Endothelial cell of umbilical vein (primary cell): Measurements from ENCODE around the gene MAP4K3. TPM values are rescaled to one million over a fixed set of nuclear protein-coding genes. Genes with fewer than 3 reads are reported as not detected.

Experiments used
- BruUV-seq: library from RNA; stranded (reverse); fragments of 400-500 nt; replicated peaks from 2 replicates; lab custom pipeline; 2021; lab: Mats Ljungman, UMichigan
- CTCF ChIA-PET: fragments of 300-600, 350-600 bp; sonication (Branson Sonifier 250); formaldehyde crosslinking; loops from one replicate; lab custom pipeline; 2021; ENCODE audit warnings: antibody characterized with exemption, inconsistent platforms; lab: Charles Lee
- POLR2A ChIA-PET: fragments of 300-600, 350-600 bp; sonication (Branson Sonifier 250); formaldehyde crosslinking; loops from one replicate; lab custom pipeline; 2021; ENCODE audit warnings: antibody characterized with exemption, inconsistent platforms; lab: Charles Lee
- DNase-seq: peaks from one replicate; pipeline ENCODE4 v3.0.0-alpha.2; 2011; ENCODE audit warnings: low read depth, low spot score
- FAIRE-seq: peaks from 2 replicates; lab custom pipeline; 2011; peaks lifted over from hg19 to GRCh38; lab: Jason Lieb, UNC
- H2AFZ ChIP-seq: 2 replicates; pipeline ENCODE4 v1.6.0; 2012; ENCODE audit warnings: low read depth, low read length, control low read depth, inconsistent platforms
- H3K27ac ChIP-seq: 2 replicates; pipeline ENCODE4 v1.5.1; 2011; ENCODE audit warnings: low read depth, mild to moderate bottlenecking, control low read depth, low read length, moderate library complexity; ENCODE audit not compliant: insufficient read depth
- H3K27me3 ChIP-seq, 2 experiments: 2 replicates each; pipeline versions ENCODE4 v1.6.0 to v1.6.1; 2011; ENCODE audit warnings: low read length in 2 of 2, mixed read lengths in 1 of 2; ENCODE audit not compliant: control insufficient read depth in 2 of 2, insufficient read depth in 2 of 2
- H3K36me3 ChIP-seq, 2 experiments: 2 replicates in 1 of 2; 3 replicates in 1 of 2; pipeline ENCODE4 v1.5.1; 2011; ENCODE audit warnings: low read length in 2 of 2, mild to moderate bottlenecking in 1 of 2, moderate library complexity in 1 of 2; ENCODE audit not compliant: control insufficient read depth in 2 of 2, insufficient read depth in 2 of 2; ENCODE audit errors: extremely low read depth in 1 of 2
- H3K4me1 ChIP-seq: 3 replicates; pipeline ENCODE4 v1.5.1; 2011; ENCODE audit warnings: mild to moderate bottlenecking, low read length; ENCODE audit not compliant: control insufficient read depth, insufficient read depth; ENCODE audit errors: extremely low read depth
- H3K4me2 ChIP-seq: 2 replicates; pipeline ENCODE4 v1.6.1; 2011; ENCODE audit warnings: low read length, control low read depth, mixed read lengths; ENCODE audit not compliant: insufficient read depth
- H3K4me3 ChIP-seq, 3 experiments: fragments of 200-600 bp in 1 of 3; sonication (generic), shearing (Covaris generic) in 1 of 3; replicated peaks in 1 of 3; 2 replicates each; pipeline ENCODE4 v1.5.1; 2011 to 2016; ENCODE audit warnings: control low read depth in 3 of 3, low read length in 3 of 3, mild to moderate bottlenecking in 2 of 3, inconsistent platforms in 1 of 3, low read depth in 1 of 3, moderate library complexity in 1 of 3; ENCODE audit not compliant: insufficient read depth in 1 of 3
- H3K79me2 ChIP-seq: 2 replicates; pipeline ENCODE4 v1.6.0; 2012; ENCODE audit warnings: low read length, inconsistent platforms; ENCODE audit not compliant: control insufficient read depth, insufficient read depth
- H3K9ac ChIP-seq: replicated peaks from 2 replicates; pipeline ENCODE3; 2011; ENCODE audit warnings: low read length, control low read depth; ENCODE audit not compliant: insufficient read depth; ENCODE audit errors: extremely low read depth
- H3K9me1 ChIP-seq: replicated peaks from 3 replicates; pipeline ENCODE4 v1.6.0; 2011; ENCODE audit warnings: mild to moderate bottlenecking, low read length; ENCODE audit not compliant: control insufficient read depth, insufficient read depth; ENCODE audit errors: extremely low read depth
- H3K9me3 ChIP-seq: replicated peaks from 2 replicates; pipeline ENCODE4 v1.5.1; 2012; ENCODE audit warnings: low read length, inconsistent platforms; ENCODE audit not compliant: control insufficient read depth, insufficient read depth
- H4K20me1 ChIP-seq: replicated peaks from 2 replicates; pipeline ENCODE3; 2011; ENCODE audit warnings: mild to moderate bottlenecking, low read length; ENCODE audit not compliant: control insufficient read depth, insufficient read depth; ENCODE audit errors: extremely low read depth
- EZH2 ChIP-seq: IDR thresholded peaks from 2 replicates; pipeline ENCODE4 v1.6.1; 2012; ENCODE audit warnings: borderline replicate concordance, low read depth, mild to moderate bottlenecking, moderate library complexity, low read length, inconsistent platforms; ENCODE audit not compliant: severe bottlenecking
- FOS ChIP-seq: IDR thresholded peaks from 2 replicates; pipeline ENCODE4 v1.6.1; 2011; ENCODE audit warnings: mild to moderate bottlenecking, low read length, moderate library complexity, borderline replicate concordance; ENCODE audit not compliant: insufficient read depth
- GATA2 ChIP-seq: IDR thresholded peaks from 2 replicates; pipeline ENCODE4 v1.7.0; 2011; ENCODE audit warnings: low read depth, mild to moderate bottlenecking, moderate library complexity, mixed read lengths, low read length; ENCODE audit not compliant: insufficient read length, insufficient read depth
- JUN ChIP-seq: IDR thresholded peaks from 2 replicates; pipeline ENCODE4 v1.6.1; 2011; ENCODE audit warnings: borderline replicate concordance, low read depth; ENCODE audit not compliant: insufficient read length, insufficient read depth
- MAX ChIP-seq: IDR thresholded peaks from 2 replicates; pipeline ENCODE4 v1.6.1; 2011; ENCODE audit not compliant: insufficient read depth, insufficient read length
- MYC ChIP-seq: IDR thresholded peaks from one replicate; pipeline ENCODE4 v1.6.1; 2011; ENCODE audit warnings: mild to moderate bottlenecking, low read depth, low read length
- POLR2A ChIP-seq: IDR thresholded peaks from 2 replicates; pipeline ENCODE4 v1.6.1; 2012; ENCODE audit warnings: low read depth, mild to moderate bottlenecking, control low read depth, low read length
- POLR2AphosphoS5 ChIP-seq: IDR thresholded peaks from 2 replicates; pipeline ENCODE4 v1.6.1; 2012; ENCODE audit warnings: low read depth, mild to moderate bottlenecking, control low read depth, low read length, moderate library complexity; ENCODE audit not compliant: insufficient read depth
- dilution Hi-C: fragments of 300-500 bp; cut with MboI; formaldehyde crosslinking; loops from one replicate; pipeline ENCODE4 v1.15.0; 2019; ENCODE audit warnings: low sequenced_read_pairs; ENCODE audit not compliant: extremely low pct_ligation_motif_present
- intact Hi-C: fragments of 100-400 bp; cut with micrococcal nuclease; formaldehyde crosslinking; loops from one replicate; pipeline ENCODE4 v1.10.0; 2022
- polyA plus RNA-seq, 4 experiments: library from polyadenylated mRNA; depleted of rRNA in 3 of 4; stranded (reverse) in 3 of 4; unstranded in 1 of 4; fragments of >200 nt; gene quantifications; 2 replicates each; pipeline versions ENCODE4 v1.2.1 to v1.2.3, GENCODE V29; 2011 to 2012; ENCODE audit warnings: missing spikeins in 1 of 4
- total RNA-seq: library from RNA; stranded (reverse); gene quantifications from 2 replicates; pipeline ENCODE4 v1.2.3, GENCODE V29; 2021
- TF ChIP-seq, protein P1 (sequence below), 2 donors: IDR thresholded peaks; 1 replicate in 1 of 2; 2 replicates in 1 of 2; pipeline ENCODE4 v1.5.1; 2011; ENCODE audit warnings: low read length in 2 of 2, mild to moderate bottlenecking in 2 of 2, moderate library complexity in 2 of 2, control low read depth in 1 of 2, inconsistent platforms in 1 of 2, low read depth in 1 of 2; ENCODE audit not compliant: insufficient read depth in 1 of 2; ENCODE audit errors: extremely low read depth in 1 of 2

The MAP4K3 gene
- total and polyA plus RNA-seq, 2 donors (not counting 3 experiments of a cell fraction or from before 2014, with no cell fraction given) = 8.0 to 45.9 TPM

DNA sequence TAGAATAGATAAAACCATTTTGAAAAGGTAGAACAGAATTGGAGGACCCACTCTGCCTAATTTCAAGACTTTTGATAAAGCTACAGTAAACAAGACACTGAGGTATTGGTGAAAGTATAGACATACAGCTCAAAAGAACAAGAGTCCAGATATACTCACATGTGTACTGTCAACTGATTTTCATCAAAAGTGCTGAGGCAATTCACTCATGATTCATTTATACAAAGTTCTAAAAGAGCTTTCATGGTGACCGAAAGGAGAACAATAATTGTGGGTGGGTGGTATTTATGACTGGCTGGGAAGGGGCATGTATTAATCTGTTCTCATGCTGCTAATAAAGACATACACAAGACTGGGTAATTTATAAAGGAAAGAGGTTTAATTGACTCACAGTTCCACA, 7.3 kb downstream of the MAP4K3 start:
- Histone ChIP-seq H2AFZ (no peak overlapping the region), H3K27ac (no peak overlapping the region), H3K27me3 (no peaks in the 10 kb centered on the region), H3K9me1 (no peaks in the 10 kb centered on the region), H3K4me2 (no peak overlapping the region), H3K9me3 (no peaks in the 10 kb centered on the region), H3K4me3 (no peak overlapping the region), H4K20me1 (peaks cover 12% of the 10 kb centered on the region), H3K79me2 (peaks cover 71% of the 10 kb centered on the region), H3K36me3 (no peaks in the 10 kb centered on the region), H3K4me1 (no peaks in the 10 kb centered on the region), H3K9ac (no peak overlapping the region)
- DNase-seq (no peak), FAIRE-seq (no peak)
- intact Hi-C loops = no loop called here
- ChIA-PET POLR2A (no interaction called here), CTCF (interaction anchor here (0.7 to 4.4 kb wide), 3 partner anchors 18 to 301 kb away, joined by 3 to 16 read pairs (median 4); no protein-coding TSS in a partner anchor)
- TF ChIP-seq MYC (no peak), GATA2 (no peak), POLR2AphosphoS5 (no peak), POLR2A (no peak), EZH2 (no peak)
- dilution Hi-C loops = no loop called here
- BruUV-seq = no TSS peak

DNA sequence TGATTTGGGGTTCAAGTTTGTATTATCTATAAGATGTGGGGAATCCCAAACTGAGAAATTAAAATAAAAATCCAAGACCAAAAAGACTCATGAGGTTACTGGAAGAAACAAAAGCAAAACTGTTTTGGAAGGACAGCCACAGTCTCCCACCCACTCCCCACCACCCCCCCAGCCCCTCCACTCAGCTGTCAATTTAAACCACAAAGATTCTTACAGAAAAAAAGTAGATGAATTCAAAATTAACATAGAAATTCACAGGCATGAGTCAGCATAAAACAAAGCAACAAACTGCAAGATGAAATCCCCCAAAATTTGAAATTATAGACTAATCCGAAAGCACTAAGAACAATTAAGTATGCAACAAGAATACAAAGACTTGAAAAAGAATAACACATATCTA, 12.1 kb downstream of the MAP4K3 start:
- CTCF ChIA-PET = no interaction called here
- dilution Hi-C loops = no loop called here
- no peak for FAIRE-seq
- no peak overlapping the region for H3K9ac ChIP-seq
- H3K4me1 ChIP-seq = no peaks in the 10 kb centered on the region
- peaks cover 72% of the 10 kb centered on the region for H3K79me2 ChIP-seq
- no peak overlapping the region for H3K4me3 ChIP-seq
- intact Hi-C loops = no loop called here
- no peak overlapping the region for H3K27ac ChIP-seq
- peaks cover 13% of the 10 kb centered on the region for H4K20me1 ChIP-seq
- no peaks in the 10 kb centered on the region for H3K36me3 ChIP-seq
- no peaks in the 10 kb centered on the region for H3K9me3 ChIP-seq
- no peaks in the 10 kb centered on the region for H3K9me1 ChIP-seq
- no TSS peak for BruUV-seq
- POLR2A ChIA-PET = interaction anchor here (0.6 kb wide), 1 partner anchor 364 kb away, joined by 8 read pairs; no protein-coding TSS in a partner anchor
- TF ChIP-seq MAX (no peak), GATA2 (no peak), FOS (no peak), POLR2A (no peak), EZH2 (no peak), JUN (no peak)
- TF ChIP-seq, protein P1, sequence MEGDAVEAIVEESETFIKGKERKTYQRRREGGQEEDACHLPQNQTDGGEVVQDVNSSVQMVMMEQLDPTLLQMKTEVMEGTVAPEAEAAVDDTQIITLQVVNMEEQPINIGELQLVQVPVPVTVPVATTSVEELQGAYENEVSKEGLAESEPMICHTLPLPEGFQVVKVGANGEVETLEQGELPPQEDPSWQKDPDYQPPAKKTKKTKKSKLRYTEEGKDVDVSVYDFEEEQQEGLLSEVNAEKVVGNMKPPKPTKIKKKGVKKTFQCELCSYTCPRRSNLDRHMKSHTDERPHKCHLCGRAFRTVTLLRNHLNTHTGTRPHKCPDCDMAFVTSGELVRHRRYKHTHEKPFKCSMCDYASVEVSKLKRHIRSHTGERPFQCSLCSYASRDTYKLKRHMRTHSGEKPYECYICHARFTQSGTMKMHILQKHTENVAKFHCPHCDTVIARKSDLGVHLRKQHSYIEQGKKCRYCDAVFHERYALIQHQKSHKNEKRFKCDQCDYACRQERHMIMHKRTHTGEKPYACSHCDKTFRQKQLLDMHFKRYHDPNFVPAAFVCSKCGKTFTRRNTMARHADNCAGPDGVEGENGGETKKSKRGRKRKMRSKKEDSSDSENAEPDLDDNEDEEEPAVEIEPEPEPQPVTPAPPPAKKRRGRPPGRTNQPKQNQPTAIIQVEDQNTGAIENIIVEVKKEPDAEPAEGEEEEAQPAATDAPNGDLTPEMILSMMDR (IDR thresholded peaks at IDR 0.05; ENCODE audit: extremely low read depth in 1 of 2, insufficient read depth in 1 of 2, low read depth in 1 of 2, low read length in 2 of 2) = no peak
- no peaks in the 10 kb centered on the region for H3K27me3 ChIP-seq
- H3K4me2 ChIP-seq = no peak overlapping the region
- no peak for DNase-seq
- no peak overlapping the region for H2AFZ ChIP-seq
